Measurements from ENCODE around the gene DIP2B.
A peak's percentile ranks its signal among the peaks of the same experiment; 100 is the strongest.

Gene DIP2B

GRCh38 chr12:50686406-50686805 lies 181.6 kb downstream of the DIP2B start:
- no peak for DNase-seq

GRCh38 chr12:50686976-50687375 lies 182.2 kb downstream of the DIP2B start:
- DNase-seq, result no peak

DNA sequence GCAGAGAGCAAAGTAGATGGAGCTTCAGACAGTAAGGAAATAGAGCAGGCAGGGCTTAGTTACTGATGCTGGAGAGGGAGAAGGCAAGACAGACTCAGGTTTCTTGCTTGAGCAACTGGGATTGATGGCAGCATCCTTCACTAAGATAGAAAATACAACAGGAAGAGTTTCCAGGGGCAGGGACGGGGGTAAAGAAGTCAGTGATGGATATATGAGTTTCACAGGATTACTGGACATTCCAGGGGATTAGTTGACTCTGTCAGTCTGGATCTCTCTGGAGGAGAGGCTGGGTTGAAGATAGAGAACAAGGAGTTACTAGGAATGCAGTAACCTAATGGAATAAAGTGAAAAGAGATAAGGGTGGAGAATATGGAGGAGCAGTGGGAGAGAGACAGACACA lies 184.7 kb downstream of the DIP2B start:
- DNase-seq, result no peak

DNA sequence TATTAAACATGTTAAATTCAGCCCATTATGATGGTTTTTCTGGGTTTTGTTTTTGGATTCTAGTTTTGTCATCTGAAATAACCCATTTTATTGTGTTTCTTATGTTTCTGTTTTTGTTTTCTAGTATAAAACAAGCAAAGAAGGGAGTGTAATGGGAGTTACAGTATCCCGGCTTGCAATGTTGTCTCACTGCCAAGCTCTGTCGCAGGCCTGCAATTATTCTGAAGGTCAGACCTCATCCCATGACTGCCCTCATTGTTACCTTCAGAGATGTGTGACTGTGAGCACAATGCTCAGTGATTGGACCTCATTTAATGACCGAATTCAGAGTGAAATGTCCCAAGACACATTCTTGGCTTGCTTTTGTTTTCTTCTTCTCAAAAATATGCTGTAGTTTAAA lies 186.1 kb downstream of the DIP2B start:
- DNase-seq, result no peak

GRCh38 chr12:50695961-50696360 lies 191.2 kb downstream of the DIP2B start:
- DNase-seq, result no peak

DNA sequence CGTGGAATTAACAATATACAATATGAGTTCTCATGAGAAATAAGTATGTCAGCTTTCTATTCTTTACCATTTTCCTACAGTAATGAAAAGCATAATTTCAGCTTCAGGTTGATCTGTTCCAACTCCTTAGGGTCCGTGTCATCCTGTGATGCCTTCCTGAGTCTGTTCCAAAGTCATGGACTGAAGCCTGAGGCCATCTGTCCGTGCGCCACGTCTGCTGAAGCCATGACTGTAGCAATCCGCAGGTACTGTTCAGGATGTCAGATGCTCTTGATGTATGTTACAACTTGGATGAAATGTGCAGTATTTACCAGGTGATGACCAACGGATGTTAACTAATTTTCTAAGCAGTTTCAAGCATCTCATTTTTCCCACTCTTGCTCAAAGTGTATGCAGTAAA lies 192.1 kb downstream of the DIP2B start:
- no peak for DNase-seq

- DNase-seq, result no peak
Observed at GRCh38 chr12:50699154-50699553, 194.4 kb downstream of the DIP2B start.

DNA sequence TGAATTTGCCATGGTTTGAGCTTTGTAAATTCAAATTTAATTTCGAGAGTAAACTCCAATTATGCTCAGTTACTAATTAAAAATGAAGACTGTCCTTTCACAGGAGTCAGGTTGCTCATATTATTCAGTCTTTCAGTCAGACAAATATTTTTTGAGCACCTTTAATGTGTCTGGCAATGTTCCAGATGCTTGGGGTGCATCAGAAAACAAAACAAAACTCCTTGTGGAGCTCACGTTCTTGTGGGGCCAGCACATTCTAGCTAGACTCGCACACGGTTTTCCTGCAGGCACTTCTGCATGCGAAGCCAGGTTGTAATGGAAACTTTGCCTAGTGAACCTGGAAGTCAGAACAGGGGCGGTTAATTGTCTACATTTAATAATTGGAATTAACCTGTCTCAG lies 195.2 kb downstream of the DIP2B start:
- DNase-seq, result no peak

DNA sequence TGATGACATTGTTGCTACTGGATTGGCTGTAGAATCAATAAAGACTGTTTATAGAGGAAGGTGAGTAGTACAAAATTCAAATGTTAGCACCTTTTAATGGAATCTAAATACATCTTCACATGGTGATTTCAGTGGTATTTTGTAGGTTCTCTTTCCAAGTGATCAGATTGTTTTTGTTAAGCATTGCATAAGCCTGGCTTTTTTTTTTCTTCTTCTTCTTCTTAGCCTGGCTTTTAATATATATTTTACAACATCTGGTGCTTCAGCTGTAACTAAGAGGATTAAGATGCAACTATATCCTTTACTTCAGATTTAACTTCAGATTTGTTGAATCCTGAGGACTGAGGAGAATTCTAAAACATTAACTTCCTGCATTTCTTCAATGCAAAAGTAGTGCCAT lies 201.8 kb downstream of the DIP2B start:
- no peak for DNase-seq

- DNase-seq, result no peak
Observed at GRCh38 chr12:50707396-50707795, 202.6 kb downstream of the DIP2B start.

DNA sequence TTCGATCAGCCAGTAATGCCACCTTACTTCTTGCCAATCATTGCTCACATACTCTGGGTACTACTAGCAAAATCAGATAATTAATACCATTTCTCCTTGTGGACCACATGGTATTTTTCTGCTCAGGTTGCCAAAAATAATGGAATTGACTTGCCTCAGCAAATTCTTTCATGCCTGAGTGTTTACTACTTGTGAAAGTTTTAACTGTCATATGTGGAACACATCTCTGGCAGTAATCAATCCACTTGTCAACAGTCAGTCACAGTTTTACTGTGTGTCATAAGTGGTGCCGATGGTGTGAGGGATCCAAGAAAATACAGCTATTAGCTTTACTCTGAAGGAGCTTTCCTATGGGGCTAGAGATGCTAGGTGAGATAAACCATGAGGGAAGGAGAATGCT lies 203.8 kb downstream of the DIP2B start:
- no peak for DNase-seq

DNA sequence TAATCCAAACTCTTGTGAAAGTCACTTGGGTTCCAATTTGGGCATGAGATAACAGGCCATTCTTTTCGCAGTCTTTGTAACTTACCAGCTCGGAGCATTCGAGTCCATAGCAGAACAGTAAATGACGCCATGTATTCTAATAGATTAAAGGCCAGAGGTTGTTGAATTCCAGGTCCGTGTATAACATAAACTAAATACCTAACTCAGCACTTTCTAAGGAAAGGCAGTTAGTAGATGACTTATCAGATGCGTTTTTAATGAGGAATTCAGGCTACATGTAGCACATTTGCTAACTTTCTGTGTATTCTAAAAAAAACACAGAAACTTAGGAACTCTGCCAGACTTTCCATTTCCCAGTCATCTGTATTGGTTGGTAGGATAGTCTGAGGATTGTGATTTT lies 206.3 kb downstream of the DIP2B start:
- no peak for DNase-seq

DNA sequence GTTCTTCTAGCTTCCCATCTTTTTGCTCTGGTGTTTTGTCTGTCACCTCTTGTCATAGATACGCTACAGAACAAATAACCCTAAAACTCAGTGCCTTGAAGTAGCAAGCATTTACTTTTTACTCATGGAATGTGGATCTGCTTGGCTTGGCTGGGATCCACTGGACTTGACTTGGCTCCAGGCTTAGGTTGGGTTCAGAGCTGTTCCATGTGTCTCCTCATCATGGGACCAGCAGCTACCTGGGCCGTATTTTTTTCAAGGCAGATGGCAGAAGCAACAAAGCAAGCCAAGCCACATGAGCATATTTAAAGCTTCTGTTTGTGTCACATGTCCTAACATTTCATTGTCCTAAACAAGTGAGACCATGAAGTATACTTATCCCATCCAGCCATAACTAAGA lies 210.4 kb downstream of the DIP2B start:
- no peak for DNase-seq

GRCh38 chr12:50718760-50719159 lies 214.0 kb downstream of the DIP2B start:
- no peak for DNase-seq

DNA sequence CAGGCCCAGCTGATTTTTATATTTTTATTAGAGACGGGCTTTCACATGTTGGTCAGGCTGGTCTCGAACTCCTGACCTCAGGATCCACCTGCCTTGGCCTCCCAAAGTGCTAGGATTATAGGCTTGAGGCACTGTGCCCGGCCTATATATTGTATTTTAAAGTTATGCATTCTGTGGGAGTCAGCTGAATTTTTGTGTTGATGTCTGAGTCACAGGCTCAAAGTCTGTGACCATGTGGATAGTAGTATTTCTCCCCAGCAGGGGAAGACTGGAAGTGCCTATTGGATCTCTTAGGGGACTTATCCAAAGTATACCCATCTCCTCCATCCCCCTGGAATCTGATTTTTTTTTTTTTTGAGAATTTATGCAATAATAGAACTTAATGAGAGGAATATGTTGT lies 215.3 kb downstream of the DIP2B start:
- DNase-seq, result no peak

DNA sequence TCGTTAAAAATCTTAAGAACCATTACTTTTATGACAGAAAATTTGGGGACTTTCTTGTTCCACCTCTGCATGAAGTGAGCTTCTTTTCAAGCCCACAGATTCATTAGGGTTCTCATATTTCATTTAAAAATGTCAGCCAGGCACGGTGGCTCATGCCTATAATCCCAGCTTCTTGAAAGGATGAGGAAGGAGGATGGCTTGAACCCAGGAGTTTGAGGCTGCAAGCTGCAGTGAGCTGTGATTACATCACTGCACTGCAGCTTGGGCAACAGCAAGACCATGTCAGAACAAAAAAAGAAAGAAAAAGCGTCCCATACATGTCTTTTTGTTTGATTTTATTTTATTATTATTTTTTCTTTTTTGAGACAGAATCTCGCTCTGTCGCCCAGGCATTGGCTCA lies 215.7 kb downstream of the DIP2B start:
- no peak for DNase-seq

DNA sequence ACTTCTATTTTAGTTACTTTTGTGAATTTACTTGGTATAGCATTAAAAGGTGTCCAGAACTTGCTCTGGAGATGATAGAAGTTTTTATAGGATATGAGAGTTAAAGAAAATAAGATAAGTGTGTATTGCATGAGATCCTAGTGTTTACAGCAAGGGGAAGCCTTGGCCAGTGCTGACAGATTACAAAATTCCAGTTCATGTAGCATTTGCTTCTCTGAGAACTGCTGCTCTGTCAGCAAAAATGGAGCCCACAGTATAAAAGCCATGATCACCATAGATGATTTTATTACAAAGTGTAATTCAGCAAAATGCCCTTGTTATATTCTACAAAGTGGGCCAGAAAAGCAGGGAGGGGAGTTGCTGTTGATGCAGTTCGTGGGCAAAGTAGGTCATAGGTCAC lies 219.1 kb downstream of the DIP2B start:
- no peak for DNase-seq

- no peak for DNase-seq
Observed at GRCh38 chr12:50725011-50725942, 220.5 kb downstream of the DIP2B start.

GRCh38 chr12:50727466-50727865 lies 222.7 kb downstream of the DIP2B start:
- no peak for DNase-seq

- no peak for DNase-seq
Observed at GRCh38 chr12:50728417-50728816, 223.6 kb downstream of the DIP2B start.

GRCh38 chr12:50728841-50729240 lies 224.1 kb downstream of the DIP2B start:
- DNase-seq, result no peak

- DNase-seq, result no peak
Observed at GRCh38 chr12:50732591-50732990, 227.8 kb downstream of the DIP2B start.

- no peak for DNase-seq
Observed at GRCh38 chr12:50733706-50734105, 228.9 kb downstream of the DIP2B start.

DNA sequence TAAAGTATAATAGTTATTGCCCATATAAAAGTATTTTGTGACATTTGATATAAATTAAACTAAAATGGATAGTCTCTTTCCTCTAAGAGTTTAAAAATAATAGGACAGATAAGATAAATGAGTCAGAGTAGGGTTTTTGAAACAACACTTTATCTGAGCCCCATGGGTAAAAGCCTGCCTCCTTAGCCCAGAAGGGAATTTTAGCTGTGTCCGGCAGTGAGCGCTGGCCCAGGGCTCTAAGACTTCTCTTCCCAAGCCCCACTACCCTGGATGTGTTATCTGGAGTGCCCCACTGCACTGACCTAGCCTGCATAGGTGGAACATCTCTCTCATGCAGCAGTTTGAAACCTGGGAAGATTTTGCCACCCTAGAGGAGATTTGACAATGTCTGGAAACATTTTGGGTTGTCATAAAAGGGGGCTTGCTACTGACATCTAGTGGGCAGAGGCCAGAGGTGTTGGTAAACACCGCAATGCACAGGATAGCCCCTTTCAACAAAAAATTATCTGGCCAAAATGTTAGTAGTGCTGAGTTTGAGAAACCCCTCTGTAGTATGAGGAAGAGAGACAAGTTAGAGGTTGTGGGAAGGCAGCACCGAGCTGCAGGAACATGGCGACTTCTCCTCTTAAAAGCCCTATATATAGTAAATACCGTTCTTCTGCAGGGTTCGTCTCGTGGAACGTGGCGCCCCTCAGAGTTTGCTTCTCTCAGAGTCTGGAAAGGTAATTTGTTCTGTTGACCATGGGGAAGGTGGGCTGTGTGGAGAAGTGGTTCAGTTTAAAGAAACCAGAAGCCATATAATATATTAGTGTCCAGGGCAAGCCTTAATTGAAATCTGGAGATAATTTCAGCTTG lies 229.9 kb downstream of the DIP2B start:
- peak; percentile 1 to 19 for DNase-seq

Data from CD4-positive, alpha-beta T cell treated with Interleukin-1 beta for 1 hour (primary cell).